ENCODE results near the gene MAGI2. TPM values are rescaled to one million over a fixed set of nuclear protein-coding genes. Genes with fewer than 3 reads are reported as not detected.

MAGI2 gene
- total RNA-seq, 1 experiment from 2014 or later, result 0.22 TPM

DNA sequence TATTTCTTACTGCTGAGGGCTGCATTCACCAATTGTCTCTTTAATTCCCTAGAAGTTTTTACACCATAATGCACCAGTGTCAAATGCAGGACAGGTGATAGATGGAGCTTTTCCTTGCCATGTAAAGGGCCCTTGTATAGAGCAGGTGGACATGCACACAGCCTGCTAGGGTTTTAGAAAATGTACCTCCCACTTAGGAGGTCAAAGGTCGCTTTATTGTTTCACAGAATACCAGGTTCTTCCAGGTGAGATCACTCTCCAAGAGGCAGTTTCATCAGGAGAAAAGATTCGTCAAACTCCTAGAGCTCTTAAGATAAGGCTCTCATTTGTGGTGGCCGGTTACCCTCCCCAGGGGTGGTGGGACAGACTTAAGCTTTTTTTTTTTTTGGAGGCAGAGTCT lies 1439.1 kb downstream of the MAGI2 start:
- H3K79me2 ChIP-seq (ENCODE audit: insufficient read depth, low read length), result no peaks in the 10 kb centered on the region
- H3K9me2 ChIP-seq (ENCODE audit: insufficient read depth), result no peaks in the 10 kb centered on the region
- BruUV-seq (replicated peaks), result no TSS peak
- DNase-seq (ENCODE audit: low read depth, low spot score) (no peak), ATAC-seq (no peak)
- H3K27me3 ChIP-seq (ENCODE audit: insufficient read depth, low read length), result no peaks in the 10 kb centered on the region
- CTCF ChIA-PET, result no interaction called here
- no peak overlapping the region for H2AFZ ChIP-seq (ENCODE audit: low read depth, low read length, poor library complexity, severe bottlenecking)
- no peak overlapping the region for H3K4me3 ChIP-seq (replicated peaks in 1 of 2; ENCODE audit: low read depth in 1 of 2, low read length in 2 of 2)
- no peaks in the 10 kb centered on the region for H4K20me1 ChIP-seq (ENCODE audit: insufficient read depth)
- intact Hi-C loops (cut with micrococcal nuclease), result no loop called here
- peaks cover 0 to 3% of the 10 kb centered on the region in 2 experiments; a peak in 2 of 4 replicates for H3K4me1 ChIP-seq (ENCODE audit: control insufficient read depth in 1 of 2, insufficient read depth in 2 of 2, low read length in 2 of 2)
- H3K9me3 ChIP-seq (ENCODE audit: control insufficient read depth in 1 of 2, insufficient read depth in 1 of 2, low read depth in 1 of 2, low read length in 2 of 2), result no peaks in the 10 kb centered on the region
- POLR2A ChIA-PET, result no interaction called here
- no peak overlapping the region for H3K9ac ChIP-seq (ENCODE audit: low read length)
- TF ChIP-seq, protein P1, sequence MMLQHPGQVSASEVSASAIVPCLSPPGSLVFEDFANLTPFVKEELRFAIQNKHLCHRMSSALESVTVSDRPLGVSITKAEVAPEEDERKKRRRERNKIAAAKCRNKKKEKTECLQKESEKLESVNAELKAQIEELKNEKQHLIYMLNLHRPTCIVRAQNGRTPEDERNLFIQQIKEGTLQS (IDR thresholded peaks at IDR 0.05), result no peak
- TF ChIP-seq EZH2 (IDR thresholded peaks at IDR 0.05) (no peak), RAD21 (IDR thresholded peaks at IDR 0.05; ENCODE audit: low read depth) (no peak), ZNF274 (IDR thresholded peaks at IDR 0.05; ENCODE audit: low read depth, low read length) (no peak), TCF7L2 (IDR thresholded peaks at IDR 0.05; ENCODE audit: borderline replicate concordance, extremely low read depth, insufficient read depth, insufficient read length) (no peak), ZFX (IDR thresholded peaks at IDR 0.05) (no peak), YY1 (IDR thresholded peaks at IDR 0.05; ENCODE audit: extremely low read depth, insufficient replicate concordance, low read depth, low read length) (no peak), POLR2AphosphoS5 (IDR thresholded peaks at IDR 0.05; ENCODE audit: low read depth, low read length) (no peak), SRF (IDR thresholded peaks at IDR 0.05; ENCODE audit: low read depth) (no peak), EGR1 (IDR thresholded peaks at IDR 0.05; ENCODE audit: low read depth) (no peak), ELF1 (IDR thresholded peaks at IDR 0.05; ENCODE audit: borderline replicate concordance, low read depth) (no peak), CEBPB (IDR thresholded peaks at IDR 0.05; ENCODE audit: low read depth) (no peak), EZH2phosphoT487 (IDR thresholded peaks at IDR 0.05; ENCODE audit: borderline replicate concordance) (no peak), SP1 (IDR thresholded peaks at IDR 0.05; ENCODE audit: low read depth) (no peak), FOSL1 (IDR thresholded peaks at IDR 0.05; ENCODE audit: low read depth) (no peak), JUND (IDR thresholded peaks at IDR 0.05) (no peak)
- TF ChIP-seq, protein P2, sequence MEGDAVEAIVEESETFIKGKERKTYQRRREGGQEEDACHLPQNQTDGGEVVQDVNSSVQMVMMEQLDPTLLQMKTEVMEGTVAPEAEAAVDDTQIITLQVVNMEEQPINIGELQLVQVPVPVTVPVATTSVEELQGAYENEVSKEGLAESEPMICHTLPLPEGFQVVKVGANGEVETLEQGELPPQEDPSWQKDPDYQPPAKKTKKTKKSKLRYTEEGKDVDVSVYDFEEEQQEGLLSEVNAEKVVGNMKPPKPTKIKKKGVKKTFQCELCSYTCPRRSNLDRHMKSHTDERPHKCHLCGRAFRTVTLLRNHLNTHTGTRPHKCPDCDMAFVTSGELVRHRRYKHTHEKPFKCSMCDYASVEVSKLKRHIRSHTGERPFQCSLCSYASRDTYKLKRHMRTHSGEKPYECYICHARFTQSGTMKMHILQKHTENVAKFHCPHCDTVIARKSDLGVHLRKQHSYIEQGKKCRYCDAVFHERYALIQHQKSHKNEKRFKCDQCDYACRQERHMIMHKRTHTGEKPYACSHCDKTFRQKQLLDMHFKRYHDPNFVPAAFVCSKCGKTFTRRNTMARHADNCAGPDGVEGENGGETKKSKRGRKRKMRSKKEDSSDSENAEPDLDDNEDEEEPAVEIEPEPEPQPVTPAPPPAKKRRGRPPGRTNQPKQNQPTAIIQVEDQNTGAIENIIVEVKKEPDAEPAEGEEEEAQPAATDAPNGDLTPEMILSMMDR (IDR thresholded peaks at IDR 0.05 in 2 of 3, conservative IDR thresholded peaks at IDR 0.05 in 1 of 3; ENCODE audit: borderline replicate concordance in 1 of 3, insufficient read depth in 1 of 3, low read depth in 2 of 3, low read length in 2 of 3), result no peak
- TF ChIP-seq, protein P3, sequence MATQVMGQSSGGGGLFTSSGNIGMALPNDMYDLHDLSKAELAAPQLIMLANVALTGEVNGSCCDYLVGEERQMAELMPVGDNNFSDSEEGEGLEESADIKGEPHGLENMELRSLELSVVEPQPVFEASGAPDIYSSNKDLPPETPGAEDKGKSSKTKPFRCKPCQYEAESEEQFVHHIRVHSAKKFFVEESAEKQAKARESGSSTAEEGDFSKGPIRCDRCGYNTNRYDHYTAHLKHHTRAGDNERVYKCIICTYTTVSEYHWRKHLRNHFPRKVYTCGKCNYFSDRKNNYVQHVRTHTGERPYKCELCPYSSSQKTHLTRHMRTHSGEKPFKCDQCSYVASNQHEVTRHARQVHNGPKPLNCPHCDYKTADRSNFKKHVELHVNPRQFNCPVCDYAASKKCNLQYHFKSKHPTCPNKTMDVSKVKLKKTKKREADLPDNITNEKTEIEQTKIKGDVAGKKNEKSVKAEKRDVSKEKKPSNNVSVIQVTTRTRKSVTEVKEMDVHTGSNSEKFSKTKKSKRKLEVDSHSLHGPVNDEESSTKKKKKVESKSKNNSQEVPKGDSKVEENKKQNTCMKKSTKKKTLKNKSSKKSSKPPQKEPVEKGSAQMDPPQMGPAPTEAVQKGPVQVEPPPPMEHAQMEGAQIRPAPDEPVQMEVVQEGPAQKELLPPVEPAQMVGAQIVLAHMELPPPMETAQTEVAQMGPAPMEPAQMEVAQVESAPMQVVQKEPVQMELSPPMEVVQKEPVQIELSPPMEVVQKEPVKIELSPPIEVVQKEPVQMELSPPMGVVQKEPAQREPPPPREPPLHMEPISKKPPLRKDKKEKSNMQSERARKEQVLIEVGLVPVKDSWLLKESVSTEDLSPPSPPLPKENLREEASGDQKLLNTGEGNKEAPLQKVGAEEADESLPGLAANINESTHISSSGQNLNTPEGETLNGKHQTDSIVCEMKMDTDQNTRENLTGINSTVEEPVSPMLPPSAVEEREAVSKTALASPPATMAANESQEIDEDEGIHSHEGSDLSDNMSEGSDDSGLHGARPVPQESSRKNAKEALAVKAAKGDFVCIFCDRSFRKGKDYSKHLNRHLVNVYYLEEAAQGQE (IDR thresholded peaks at IDR 0.05; ENCODE audit: low read depth), result no peak
- no peaks in the 10 kb centered on the region for H3K36me3 ChIP-seq (ENCODE audit: control insufficient read depth in 1 of 2, insufficient read depth in 2 of 2, low read length in 2 of 2)
- H3K4me2 ChIP-seq (ENCODE audit: low read length), result no peak overlapping the region
- RAD21 ChIA-PET (ENCODE audit: low non-redundant PET in 1 of 2, low total read pairs in 2 of 2, uncharacterized antibody in 2 of 2, unreplicated experiment in 2 of 2), result no interaction called here
- no peak overlapping the region for H3K27ac ChIP-seq (ENCODE audit: low read depth, low read length)
